Neutrophil (primary cell): ENCODE data around the gene USP11.

ENCODE experiments used
- H3K27ac ChIP-seq: fragments of 200-600 bp; sonication (generic); 2 replicates; pipeline ENCODE4 v1.5.1; 2016; ENCODE audit warnings: mild to moderate bottlenecking, moderate library complexity
- H3K27me3 ChIP-seq: fragments of 200-600 bp; sonication (generic); 2 replicates; pipeline ENCODE4 v1.6.0; 2016; ENCODE audit warnings: mild to moderate bottlenecking
- H3K36me3 ChIP-seq: fragments of 200-600 bp; sonication (generic); 2 replicates; pipeline ENCODE4 v1.5.1; 2017
- H3K4me1 ChIP-seq, 2 experiments: fragments of 200-600 bp in 1 of 2; sonication (generic) in 1 of 2; 1 replicate in 1 of 2; 2 replicates in 1 of 2; pipeline versions ENCODE4 v1.5.1 to v1.6.1; 2013 to 2016; ENCODE audit warnings: low read depth in 1 of 2, low read length in 1 of 2, mild to moderate bottlenecking in 1 of 2, moderate library complexity in 1 of 2; ENCODE audit not compliant: control insufficient read depth in 1 of 2, insufficient read depth in 1 of 2
- H3K4me3 ChIP-seq, 2 experiments: fragments of 200-600 bp in 1 of 2; sonication (generic) in 1 of 2; 1 replicate in 1 of 2; 2 replicates in 1 of 2; pipeline ENCODE4 v1.5.1; 2013 to 2016; ENCODE audit warnings: low read depth in 1 of 2, low read length in 1 of 2, mild to moderate bottlenecking in 1 of 2, moderate library complexity in 1 of 2
- H3K9me3 ChIP-seq: fragments of 200-600 bp; sonication (generic); 2 replicates; pipeline ENCODE4 v1.5.1; 2016
- TF ChIP-seq, protein P1 (sequence below): fragments of 200-600 bp; sonication (generic); IDR thresholded peaks from 2 replicates; pipeline ENCODE4 v1.5.1; 2016; ENCODE audit warnings: antibody characterized with exemption

Gene USP11

DNA sequence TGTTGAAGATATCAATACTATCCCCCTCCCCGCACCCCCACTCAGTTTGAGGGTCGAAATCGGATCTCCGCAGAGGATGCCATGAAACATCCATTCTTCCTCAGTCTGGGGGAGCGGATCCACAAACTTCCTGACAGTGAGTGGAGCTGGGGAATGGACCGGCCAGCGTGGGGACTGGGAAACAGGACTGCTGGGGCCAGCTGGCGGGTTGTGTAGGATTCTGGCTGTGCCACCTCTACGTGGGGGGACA lies 5.5 kb upstream of the USP11 start:
- Histone ChIP-seq H3K27me3 (no peaks in the 10 kb centered on the region), H3K27ac (no peak overlapping the region), H3K4me1 (peaks cover 0 to under 1% of the 10 kb centered on the region in 2 experiments), H3K9me3 (no peaks in the 10 kb centered on the region), H3K4me3 (no peak overlapping the region), H3K36me3 (peaks cover 55% of the 10 kb centered on the region)
- TF ChIP-seq, protein P1, sequence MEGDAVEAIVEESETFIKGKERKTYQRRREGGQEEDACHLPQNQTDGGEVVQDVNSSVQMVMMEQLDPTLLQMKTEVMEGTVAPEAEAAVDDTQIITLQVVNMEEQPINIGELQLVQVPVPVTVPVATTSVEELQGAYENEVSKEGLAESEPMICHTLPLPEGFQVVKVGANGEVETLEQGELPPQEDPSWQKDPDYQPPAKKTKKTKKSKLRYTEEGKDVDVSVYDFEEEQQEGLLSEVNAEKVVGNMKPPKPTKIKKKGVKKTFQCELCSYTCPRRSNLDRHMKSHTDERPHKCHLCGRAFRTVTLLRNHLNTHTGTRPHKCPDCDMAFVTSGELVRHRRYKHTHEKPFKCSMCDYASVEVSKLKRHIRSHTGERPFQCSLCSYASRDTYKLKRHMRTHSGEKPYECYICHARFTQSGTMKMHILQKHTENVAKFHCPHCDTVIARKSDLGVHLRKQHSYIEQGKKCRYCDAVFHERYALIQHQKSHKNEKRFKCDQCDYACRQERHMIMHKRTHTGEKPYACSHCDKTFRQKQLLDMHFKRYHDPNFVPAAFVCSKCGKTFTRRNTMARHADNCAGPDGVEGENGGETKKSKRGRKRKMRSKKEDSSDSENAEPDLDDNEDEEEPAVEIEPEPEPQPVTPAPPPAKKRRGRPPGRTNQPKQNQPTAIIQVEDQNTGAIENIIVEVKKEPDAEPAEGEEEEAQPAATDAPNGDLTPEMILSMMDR, result no peak

DNA sequence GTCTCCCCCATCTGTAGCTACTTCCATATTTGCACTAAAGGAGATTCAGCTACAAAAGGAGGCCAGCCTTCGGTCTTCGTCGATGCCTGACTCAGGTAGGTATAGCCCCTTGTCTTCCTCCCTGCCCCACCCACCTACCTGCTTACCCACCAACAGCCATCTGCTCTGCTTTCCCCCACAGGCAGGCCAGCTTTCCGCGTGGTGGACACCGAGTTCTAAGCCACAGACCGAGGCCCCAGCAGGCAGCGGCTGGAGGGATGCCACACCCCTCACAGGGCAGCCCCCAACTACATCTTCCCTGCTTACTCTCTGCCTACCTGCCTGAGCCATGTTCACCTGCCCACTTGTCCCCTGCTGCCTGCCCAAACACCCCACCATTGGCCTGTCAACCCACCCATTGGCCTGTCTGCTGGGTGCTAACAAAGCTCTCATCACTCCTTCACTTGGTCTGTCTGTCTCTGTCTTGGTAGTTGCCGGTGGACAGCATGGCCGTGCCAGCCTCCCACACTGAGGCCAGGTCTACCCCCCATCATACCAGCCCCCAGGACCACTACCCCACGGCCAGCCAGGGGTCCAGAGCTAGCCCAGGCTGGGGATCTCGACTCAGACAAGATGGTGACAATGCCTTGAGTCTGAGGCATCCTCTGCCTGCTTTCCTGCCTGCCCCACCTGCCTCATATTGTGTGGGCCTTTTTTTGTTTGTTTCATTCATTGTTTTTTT lies 4.1 kb upstream of the USP11 start:
- Histone ChIP-seq H3K27ac (no peak overlapping the region), H3K9me3 (no peaks in the 10 kb centered on the region), H3K4me3 (no peak overlapping the region), H3K4me1 (peaks cover 4 to 7% of the 10 kb centered on the region in 2 experiments), H3K27me3 (no peaks in the 10 kb centered on the region), H3K36me3 (peaks cover 50% of the 10 kb centered on the region)
- TF ChIP-seq, protein P1, result no peak

DNA sequence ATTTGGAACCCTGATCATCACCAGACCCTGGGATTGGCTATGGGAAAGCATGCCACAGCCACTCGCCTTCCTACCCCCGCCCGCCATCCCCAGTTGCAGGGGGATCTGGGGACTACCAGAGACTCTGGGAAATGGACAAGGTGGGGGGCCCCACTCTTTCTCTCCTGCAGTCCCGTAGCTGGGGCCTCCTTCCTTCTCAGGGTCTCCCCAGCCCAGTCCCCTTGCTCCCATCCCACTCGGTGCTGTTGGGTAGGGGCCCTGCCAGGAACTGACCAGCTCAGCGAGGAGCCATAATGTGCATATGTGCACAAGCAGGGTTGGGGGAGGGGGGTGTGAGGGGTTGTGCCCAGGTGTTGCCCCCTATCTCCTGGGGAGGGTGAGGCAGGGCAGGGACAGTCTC lies 3.4 kb upstream of the USP11 start:
- peaks cover 42% of the 10 kb centered on the region for H3K36me3 ChIP-seq
- H3K9me3 ChIP-seq, result no peaks in the 10 kb centered on the region
- TF ChIP-seq, protein P1, result no peak

DNA sequence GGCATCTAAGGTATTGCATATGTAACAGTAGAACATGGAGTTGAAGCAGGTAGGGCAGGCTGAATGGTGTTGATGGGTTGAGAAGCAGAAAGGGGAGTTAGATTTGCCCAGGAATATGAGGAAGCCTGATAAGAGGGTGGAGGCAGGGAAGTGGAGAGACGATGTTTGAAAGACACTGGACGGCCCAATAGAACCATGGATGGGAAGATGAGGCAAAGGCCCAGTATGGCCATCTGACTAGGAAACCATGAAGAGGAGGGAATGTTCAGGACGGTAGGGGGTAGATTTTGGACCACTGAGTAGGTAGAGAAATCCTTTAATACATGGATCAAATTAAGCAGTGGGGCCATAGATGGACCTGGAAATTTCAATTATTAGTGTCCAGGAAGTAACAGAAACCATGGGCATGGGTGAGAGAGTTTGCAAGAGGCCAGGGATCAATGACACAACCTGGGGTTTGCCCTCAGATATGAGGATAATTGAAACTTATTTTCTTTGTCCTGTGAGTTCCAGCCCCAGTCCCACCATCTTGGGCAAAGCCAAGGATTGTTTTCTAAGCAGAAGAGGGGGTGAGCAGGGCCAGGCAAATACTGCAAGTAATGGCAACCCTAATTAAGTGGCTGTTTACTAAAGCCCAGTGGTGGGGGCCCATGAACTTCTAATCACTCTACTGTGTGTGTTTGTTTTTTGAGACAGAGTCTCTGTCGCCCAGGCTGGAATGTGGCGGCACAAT lies 2.5 kb upstream of the USP11 start:
- TF ChIP-seq, protein P1, result no peak
- H3K36me3 ChIP-seq, result peaks cover 34% of the 10 kb centered on the region
- peaks cover 4 to 12% of the 10 kb centered on the region in 2 experiments for H3K4me1 ChIP-seq
- H3K27me3 ChIP-seq, result no peaks in the 10 kb centered on the region
- no peaks in the 10 kb centered on the region for H3K9me3 ChIP-seq
- H3K4me3 ChIP-seq, result no peak overlapping the region
- no peak overlapping the region for H3K27ac ChIP-seq

More for the DNA sequence above, 3.4 kb upstream of the USP11 start:
- H3K27ac ChIP-seq, result no peak overlapping the region
- no peaks in the 10 kb centered on the region for H3K27me3 ChIP-seq
- no peak overlapping the region for H3K4me3 ChIP-seq
- H3K4me1 ChIP-seq, result peaks cover 4 to 12% of the 10 kb centered on the region in 2 experiments

DNA sequence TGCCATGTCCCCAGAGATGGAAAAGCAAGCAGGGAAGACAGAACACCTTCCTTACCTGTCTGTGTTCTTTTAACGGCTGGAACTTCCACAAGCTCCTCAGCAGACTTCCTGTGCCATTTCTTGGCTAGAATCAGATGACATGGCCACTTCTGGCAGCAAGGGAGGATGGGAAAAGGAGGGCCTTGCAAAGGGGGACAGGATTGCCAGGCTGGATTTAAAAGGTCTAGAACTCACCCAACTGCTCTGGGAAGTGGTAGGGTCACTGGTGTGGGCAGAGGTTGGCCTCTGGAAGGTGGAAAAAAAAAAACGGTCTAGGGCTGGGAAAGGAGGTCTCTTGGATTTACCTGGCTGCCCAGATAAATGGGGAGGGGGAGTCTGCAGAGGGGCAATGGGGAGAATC lies 1.6 kb upstream of the USP11 start:
- Histone ChIP-seq H3K36me3 (peaks cover 25% of the 10 kb centered on the region), H3K27ac (no peak overlapping the region)

More for the DNA sequence above, 1.6 kb upstream of the USP11 start:
- TF ChIP-seq, protein P1, result no peak
- no peaks in the 10 kb centered on the region for H3K9me3 ChIP-seq
- no peak overlapping the region for H3K4me3 ChIP-seq
- H3K4me1 ChIP-seq, result peaks cover 4 to 12% of the 10 kb centered on the region in 2 experiments
- H3K27me3 ChIP-seq, result no peaks in the 10 kb centered on the region
